H9 (cell line): ENCODE data around the gene INSR. TPM values are rescaled to one million over a fixed set of nuclear protein-coding genes. Genes with fewer than 3 reads are reported as not detected.

Experiments used
- DNase-seq: peaks from one replicate; pipeline ENCODE4 v3.0.0-alpha.2; 2017
- H2AFZ ChIP-seq: one replicate; pipeline ENCODE4 v1.6.1; 2013; ENCODE audit warnings: mild to moderate bottlenecking, low read length, control low read depth, moderate library complexity
- H2AK5ac ChIP-seq: 2 replicates; pipeline ENCODE4 v1.6.1; 2013; ENCODE audit warnings: low read length, control low read depth, mixed read lengths; ENCODE audit not compliant: insufficient read length
- H2BK120ac ChIP-seq: one replicate; pipeline ENCODE4 v1.6.1; 2013; ENCODE audit warnings: low read depth, mild to moderate bottlenecking, low read length, control low read depth, inconsistent platforms; ENCODE audit not compliant: poor library complexity, severe bottlenecking
- H2BK12ac ChIP-seq: 2 replicates; pipeline ENCODE4 v1.6.1; 2013; ENCODE audit warnings: low read length, control low read depth, mixed read lengths, low read depth; ENCODE audit not compliant: insufficient read length
- H2BK15ac ChIP-seq: 2 replicates; pipeline ENCODE4 v1.6.1; 2013; ENCODE audit warnings: low read depth, low read length, control low read depth
- H2BK20ac ChIP-seq: one replicate; pipeline ENCODE4 v1.6.1; 2013; ENCODE audit warnings: low read depth, mild to moderate bottlenecking, low read length, control low read depth, inconsistent platforms; ENCODE audit not compliant: poor library complexity, severe bottlenecking
- H2BK5ac ChIP-seq: 2 replicates; pipeline ENCODE4 v1.6.1; 2013; ENCODE audit warnings: low read length, control low read depth, mixed read lengths; ENCODE audit not compliant: insufficient read length
- H3K14ac ChIP-seq: 2 replicates; pipeline ENCODE4 v1.6.1; 2013; ENCODE audit warnings: low read length, control low read depth; ENCODE audit not compliant: insufficient read depth
- H3K18ac ChIP-seq: 2 replicates; pipeline ENCODE4 v1.6.1; 2013; ENCODE audit warnings: low read depth, mild to moderate bottlenecking, mixed read lengths, low read length, control low read depth; ENCODE audit not compliant: insufficient read length
- H3K23ac ChIP-seq: 2 replicates; pipeline ENCODE4 v1.6.1; 2013; ENCODE audit warnings: low read length, control low read depth, mixed read lengths, low read depth; ENCODE audit not compliant: insufficient read length
- H3K23me2 ChIP-seq: 2 replicates; pipeline ENCODE4 v1.6.1; 2013; ENCODE audit warnings: low read depth, mild to moderate bottlenecking, mixed read lengths, low read length, control low read depth; ENCODE audit not compliant: insufficient read length, poor library complexity, severe bottlenecking
- H3K27ac ChIP-seq: 2 replicates; pipeline ENCODE4 v1.5.1; 2013; ENCODE audit warnings: low read length, control low read depth, mixed read lengths, low read depth; ENCODE audit not compliant: insufficient read length
- H3K27me3 ChIP-seq: 2 replicates; pipeline ENCODE4 v1.6.1; 2013; ENCODE audit warnings: low read length, control low read depth, inconsistent platforms; ENCODE audit not compliant: insufficient read depth
- H3K4ac ChIP-seq: 2 replicates; pipeline ENCODE4 v1.6.1; 2013; ENCODE audit warnings: low read depth, mild to moderate bottlenecking, control low read depth, inconsistent platforms, low read length, moderate library complexity
- H3K4me1 ChIP-seq: 2 replicates; pipeline ENCODE4 v1.6.1; 2013; ENCODE audit warnings: low read length, control low read depth, inconsistent platforms; ENCODE audit not compliant: insufficient read depth
- H3K4me2 ChIP-seq: 2 replicates; pipeline ENCODE4 v1.6.1; 2013; ENCODE audit warnings: low read length, control low read depth, mixed read lengths; ENCODE audit not compliant: insufficient read length, insufficient read depth
- H3K56ac ChIP-seq: 2 replicates; pipeline ENCODE4 v1.6.1; 2013; ENCODE audit warnings: low read depth, mild to moderate bottlenecking, mixed read lengths, low read length, control low read depth; ENCODE audit not compliant: insufficient read length
- H3K79me1 ChIP-seq: 2 replicates; pipeline ENCODE4 v1.6.1; 2013; ENCODE audit warnings: low read depth, mild to moderate bottlenecking, moderate library complexity, low read length, control low read depth, inconsistent platforms; ENCODE audit not compliant: insufficient read depth, poor library complexity, severe bottlenecking
- H3K79me2 ChIP-seq: 2 replicates; pipeline ENCODE4 v1.6.1; 2013; ENCODE audit warnings: low read length, control low read depth, inconsistent platforms; ENCODE audit not compliant: insufficient read depth
- H3K9ac ChIP-seq: 2 replicates; pipeline ENCODE4 v1.6.1; 2013; ENCODE audit warnings: low read length, control low read depth, mixed read lengths; ENCODE audit not compliant: insufficient read length; ENCODE audit errors: extremely low read depth
- H3K9me3 ChIP-seq: one replicate; pipeline ENCODE4 v1.6.1; 2013; ENCODE audit warnings: low read depth, low read length, inconsistent platforms; ENCODE audit not compliant: control insufficient read depth
- H3T11ph ChIP-seq: one replicate; pipeline ENCODE4 v1.6.1; 2013; ENCODE audit warnings: mild to moderate bottlenecking, low read length, control low read depth, inconsistent platforms
- H4K20me1 ChIP-seq: one replicate; pipeline ENCODE4 v1.6.1; 2013; ENCODE audit not compliant: control insufficient read depth, insufficient read length, insufficient read depth
- H4K5ac ChIP-seq: 2 replicates; pipeline ENCODE4 v1.6.1; 2013; ENCODE audit warnings: low read depth, mild to moderate bottlenecking, mixed read lengths, low read length, control low read depth; ENCODE audit not compliant: insufficient read length
- H4K8ac ChIP-seq: replicated peaks from 2 replicates; pipeline ENCODE4 v1.6.1; 2013; ENCODE audit warnings: low read length, control low read depth, mixed read lengths, low read depth; ENCODE audit not compliant: insufficient read length
- H4K91ac ChIP-seq: 2 replicates; pipeline ENCODE4 v1.6.1; 2013; ENCODE audit warnings: low read depth, mild to moderate bottlenecking, moderate library complexity, mixed read lengths, low read length, control low read depth; ENCODE audit not compliant: insufficient read length
- H3K27ac Mint-ChIP-seq, 3 experiments: 2 replicates in 2 of 3; 3 replicates in 1 of 3; pipeline ENCODE4 v1.8.0; 2020 to 2021; ENCODE audit warnings: mixed read lengths in 3 of 3, mild to moderate bottlenecking in 1 of 3, moderate library complexity in 1 of 3
- H3K27me3 Mint-ChIP-seq: 2 replicates; pipeline ENCODE4 v1.8.0; 2021; ENCODE audit warnings: low read depth, mild to moderate bottlenecking, moderate library complexity, mixed read lengths
- H3K36me3 Mint-ChIP-seq, 3 experiments: 2 replicates in 2 of 3; 3 replicates in 1 of 3; pipeline ENCODE4 v1.8.0; 2020 to 2021; ENCODE audit warnings: low read depth in 3 of 3, mixed read lengths in 3 of 3; ENCODE audit not compliant: insufficient read depth in 1 of 3
- H3K4me1 Mint-ChIP-seq, 2 experiments: 2 replicates each; pipeline ENCODE4 v1.8.0; 2020; ENCODE audit warnings: mixed read lengths in 2 of 2
- H3K4me3 Mint-ChIP-seq, 2 experiments: 2 replicates in 1 of 2; 3 replicates in 1 of 2; pipeline ENCODE4 v1.8.0; 2020 to 2021; ENCODE audit warnings: mild to moderate bottlenecking in 2 of 2, mixed read lengths in 2 of 2, moderate library complexity in 1 of 2
- H3K9me3 Mint-ChIP-seq, 2 experiments: 2 replicates in 1 of 2; 3 replicates in 1 of 2; pipeline ENCODE4 v1.8.0; 2020; ENCODE audit warnings: mild to moderate bottlenecking in 2 of 2, mixed read lengths in 2 of 2, moderate library complexity in 1 of 2
- CTCF ChIP-seq: fragments of 200-600 bp; sonication (generic); conservative IDR thresholded peaks from 3 replicates; pipeline ENCODE4 v1.8.0; 2021; ENCODE audit warnings: antibody characterized with exemption, mild to moderate bottlenecking
- WGBS: extraction: QIAGEN DNeasy Blood & Tissue Kit; methylation state at CpG from one replicate; pipeline ENCODE4 v1.1.7; 2013; ENCODE audit warnings: missing lambda C conversion rate, low lambda C conversion rate, mixed read lengths; ENCODE audit not compliant: insufficient read length; ENCODE audit errors: extremely low coverage; 5-methylcytosine and 5-hydroxymethylcytosine counted together
- total RNA-seq: library from RNA; stranded (reverse); gene quantifications from 2 replicates; pipeline ENCODE4 v1.2.1, GENCODE V29; 2021

INSR gene
- total RNA-seq, 1 experiment from 2014 or later: 39.8 TPM

- H3K9ac ChIP-seq: no peak overlapping the region
- no peak overlapping the region for H2BK5ac ChIP-seq
- TF ChIP-seq CTCF: no peak
- no CpG with 5 or more reads among the region's 18 CpGs for WGBS
- H3K4me1 ChIP-seq: no peaks in the 10 kb centered on the region
- H3K79me2 ChIP-seq: no peaks in the 10 kb centered on the region
- Mint-ChIP-seq H3K27me3 (no peaks in the 10 kb centered on the region; the same call in 1 of the 2 replicates), H3K9me3 (no peaks in the 10 kb centered on the region), H3K4me3 (no peak overlapping the region), H3K27ac (no peak overlapping the region; a peak in 1 of 7 replicates), H3K36me3 (peaks cover 24 to 45% (median 40%) of the 10 kb centered on the region in 3 experiments; a peak in 6 of 7 replicates), H3K4me1 (no peaks in the 10 kb centered on the region)
- H2BK120ac ChIP-seq: no peak overlapping the region
- no peaks in the 10 kb centered on the region for H3K79me1 ChIP-seq
- no peak overlapping the region for H3K4ac ChIP-seq
- H2AK5ac ChIP-seq: no peak overlapping the region
- no peaks in the 10 kb centered on the region for H3K9me3 ChIP-seq
- no peak overlapping the region for H3K14ac ChIP-seq
- H4K20me1 ChIP-seq: no peaks in the 10 kb centered on the region
- no peak overlapping the region for H2BK20ac ChIP-seq
- no peak overlapping the region for H3K56ac ChIP-seq
- H4K5ac ChIP-seq: no peak overlapping the region
- DNase-seq: no peak
- no peak overlapping the region for H4K8ac ChIP-seq
- H4K91ac ChIP-seq: no peak overlapping the region
- H3K23ac ChIP-seq: no peak overlapping the region
- no peaks in the 10 kb centered on the region for H3K23me2 ChIP-seq
- H2BK15ac ChIP-seq: no peak overlapping the region
- H3K4me2 ChIP-seq: no peak overlapping the region
- H2AFZ ChIP-seq: no peak overlapping the region
- H3K27ac ChIP-seq: no peak overlapping the region
- H3K27me3 ChIP-seq: no peaks in the 10 kb centered on the region
- no peak overlapping the region for H3T11ph ChIP-seq
- no peak overlapping the region for H2BK12ac ChIP-seq
- H3K18ac ChIP-seq: no peak overlapping the region
These were observed 134.9 kb downstream of the INSR start for GRCh38 chr19:7159105-7159933.
